Vagina (tissue), 2 donors: ENCODE data around the gene SPINK8.

Experiments used
- POLR2A ChIP-seq, 2 donors: fragments of 450-650 bp; IDR thresholded peaks; one replicate each; pipeline ENCODE4 v1.6.1; 2017; ENCODE audit warnings: antibody characterized with exemption in 2 of 2, mild to moderate bottlenecking in 2 of 2, moderate library complexity in 2 of 2
- POLR2AphosphoS5 ChIP-seq, 2 donors: sonication (generic); formaldehyde crosslinking; IDR thresholded peaks; one replicate each; pipeline ENCODE4 v1.9.0; 2017; ENCODE audit warnings: antibody characterized with exemption in 2 of 2, mild to moderate bottlenecking in 2 of 2, low read depth in 1 of 2; ENCODE audit not compliant: insufficient read depth in 1 of 2
- TF ChIP-seq, protein P1 (sequence below), 3 experiments: fragments of 450-650 bp in 2 of 3; fragments of 200-600 bp in 1 of 3; sonication (generic) in 1 of 3; IDR thresholded peaks; one replicate each; pipeline ENCODE4 v1.5.1; 2017 to 2019; ENCODE audit warnings: antibody characterized with exemption in 3 of 3, mild to moderate bottlenecking in 2 of 3, moderate library complexity in 2 of 3

DNA sequence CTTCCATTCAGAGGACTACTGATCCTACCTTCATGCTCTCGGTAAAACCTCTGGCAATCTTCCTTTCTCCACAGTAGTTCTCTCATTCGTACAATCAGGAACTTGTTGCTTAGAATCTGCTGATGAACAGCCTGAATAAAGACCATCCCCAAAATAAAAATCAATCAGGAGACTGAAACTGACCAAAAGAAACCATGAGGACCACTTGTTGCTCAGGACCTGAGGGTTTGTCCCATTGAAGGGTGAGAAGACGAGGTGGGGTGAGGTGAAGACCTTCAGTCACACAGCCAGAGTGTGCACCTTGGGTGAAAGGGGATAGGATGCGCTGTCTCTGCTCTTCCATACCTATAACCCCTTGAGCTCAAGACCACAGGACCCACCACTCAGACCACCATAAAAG is 36.8 kb downstream of the SPINK8 start:
- TF ChIP-seq, protein P1, sequence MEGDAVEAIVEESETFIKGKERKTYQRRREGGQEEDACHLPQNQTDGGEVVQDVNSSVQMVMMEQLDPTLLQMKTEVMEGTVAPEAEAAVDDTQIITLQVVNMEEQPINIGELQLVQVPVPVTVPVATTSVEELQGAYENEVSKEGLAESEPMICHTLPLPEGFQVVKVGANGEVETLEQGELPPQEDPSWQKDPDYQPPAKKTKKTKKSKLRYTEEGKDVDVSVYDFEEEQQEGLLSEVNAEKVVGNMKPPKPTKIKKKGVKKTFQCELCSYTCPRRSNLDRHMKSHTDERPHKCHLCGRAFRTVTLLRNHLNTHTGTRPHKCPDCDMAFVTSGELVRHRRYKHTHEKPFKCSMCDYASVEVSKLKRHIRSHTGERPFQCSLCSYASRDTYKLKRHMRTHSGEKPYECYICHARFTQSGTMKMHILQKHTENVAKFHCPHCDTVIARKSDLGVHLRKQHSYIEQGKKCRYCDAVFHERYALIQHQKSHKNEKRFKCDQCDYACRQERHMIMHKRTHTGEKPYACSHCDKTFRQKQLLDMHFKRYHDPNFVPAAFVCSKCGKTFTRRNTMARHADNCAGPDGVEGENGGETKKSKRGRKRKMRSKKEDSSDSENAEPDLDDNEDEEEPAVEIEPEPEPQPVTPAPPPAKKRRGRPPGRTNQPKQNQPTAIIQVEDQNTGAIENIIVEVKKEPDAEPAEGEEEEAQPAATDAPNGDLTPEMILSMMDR (IDR thresholded peaks at IDR 0.05) = no peak
- no peak for TF ChIP-seq POLR2AphosphoS5 (IDR thresholded peaks at IDR 0.05; ENCODE audit: insufficient read depth in 1 of 2, low read depth in 1 of 2)
- no peak for TF ChIP-seq POLR2A (IDR thresholded peaks at IDR 0.05)
